ENCODE measurements around the gene NPNT.

Gene NPNT

DNA sequence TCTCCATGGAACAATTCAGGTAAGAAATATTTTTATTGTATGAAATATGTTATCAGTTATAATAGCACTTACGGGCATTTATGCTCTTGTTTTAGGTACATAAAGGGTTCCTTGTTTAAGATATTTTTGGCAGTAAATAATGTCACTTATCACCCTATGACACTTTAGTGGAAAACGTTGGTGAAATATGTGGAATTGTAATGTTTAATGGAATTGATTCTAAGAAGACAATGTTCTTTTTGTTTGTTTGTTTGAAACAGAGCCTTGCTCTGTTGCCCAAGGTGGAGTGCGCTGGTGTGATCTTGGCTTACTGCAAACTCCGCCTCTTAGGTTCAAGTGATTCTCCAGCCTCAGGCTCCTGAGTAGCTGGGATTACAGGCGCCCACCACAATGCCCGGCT, 17.4 kb downstream of the NPNT start:
- DNase-seq (ENCODE audit: low read depth in 3 of 3, low spot score in 1 of 3) = no peak

DNA sequence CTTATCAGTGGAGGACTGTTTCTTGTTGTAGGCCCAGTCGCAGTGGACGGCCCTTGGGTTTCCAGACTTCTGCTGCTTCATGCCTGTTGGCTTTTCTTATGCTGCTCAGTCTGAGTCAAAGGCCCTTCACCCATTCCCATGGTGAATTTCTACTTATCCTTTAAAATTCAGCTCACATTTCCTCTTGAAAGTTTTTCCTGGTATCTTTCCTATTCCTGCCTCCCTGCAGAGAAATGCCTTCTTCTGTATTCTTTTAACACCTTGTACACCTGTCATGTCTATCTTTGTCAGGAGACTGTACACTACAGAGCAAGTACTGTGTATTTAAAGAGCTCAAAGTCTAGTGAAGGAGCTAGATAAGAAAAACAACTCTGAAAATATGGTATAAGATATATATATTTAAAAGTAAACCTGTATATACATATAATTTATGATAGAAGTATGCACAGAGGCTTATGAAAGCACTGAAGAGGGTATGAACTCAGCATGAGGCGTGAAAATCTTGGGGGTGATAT, 22.0 kb downstream of the NPNT start:
- DNase-seq (ENCODE audit: low read depth in 3 of 3, low spot score in 1 of 3) = no peak

DNA sequence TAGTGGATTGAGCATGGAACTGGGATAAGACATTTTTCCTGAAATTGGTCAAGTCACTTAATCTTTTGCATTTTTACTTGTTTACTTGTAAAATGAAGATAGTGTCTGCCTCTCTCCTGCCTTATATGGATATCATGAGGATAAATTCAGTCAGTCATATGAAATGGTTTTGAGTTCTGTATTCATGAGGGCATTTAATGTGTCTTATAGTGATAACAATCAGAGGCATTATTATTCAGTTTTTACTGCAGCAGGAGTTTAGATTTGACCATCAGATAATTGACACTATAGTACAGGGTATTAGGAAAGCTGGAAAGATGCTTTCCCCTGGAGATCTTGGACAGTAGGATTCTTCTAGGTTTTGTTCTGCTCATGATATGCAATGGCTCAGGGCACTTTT, 26.0 kb downstream of the NPNT start:
- DNase-seq (ENCODE audit: low read depth in 3 of 3, low spot score in 1 of 3) = no peak

GRCh38 chr4:105923497-105924238, 28.4 kb downstream of the NPNT start:
- no peak for DNase-seq (ENCODE audit: low read depth in 3 of 3, low spot score in 1 of 3)

DNA sequence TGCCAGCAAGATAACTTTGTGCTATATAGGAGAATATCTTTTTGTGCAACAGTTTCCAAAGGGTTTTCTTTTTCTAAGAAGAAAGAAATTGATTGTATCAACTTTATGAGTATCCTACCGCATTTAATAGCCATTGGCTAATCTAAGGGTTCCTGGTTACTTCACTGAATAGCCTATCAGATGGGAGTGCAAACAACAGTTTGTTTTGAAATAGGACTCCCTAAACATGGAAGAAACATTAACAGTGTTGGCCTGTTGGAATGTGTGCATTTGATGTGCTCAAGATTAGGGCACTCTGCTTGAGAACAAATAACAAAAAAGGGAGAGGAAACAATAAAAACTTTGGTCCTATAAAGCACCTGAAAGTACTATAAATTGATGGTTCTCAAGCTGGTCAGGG, 29.1 kb downstream of the NPNT start:
- DNase-seq (ENCODE audit: low read depth in 3 of 3, low spot score in 1 of 3) = no peak

DNA sequence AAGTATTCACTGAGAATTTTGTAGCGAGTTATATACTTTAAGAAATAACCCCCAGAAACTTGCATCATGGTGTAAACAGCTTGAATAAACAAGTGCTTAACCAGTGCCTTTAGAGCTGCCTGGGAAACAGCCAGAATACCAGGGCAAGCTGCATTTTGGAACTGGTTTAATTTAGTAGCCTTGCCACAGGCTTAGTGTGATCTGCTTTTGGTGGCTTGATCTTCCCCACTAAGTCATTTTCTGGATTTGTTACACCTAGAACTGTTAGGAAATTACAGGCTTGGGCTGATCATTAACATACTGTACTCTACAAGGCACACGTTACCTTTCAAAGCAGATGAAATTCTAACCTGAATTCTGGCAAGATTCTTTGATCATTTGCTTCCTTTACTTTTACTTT, 35.4 kb downstream of the NPNT start:
- no peak for DNase-seq (ENCODE audit: low read depth in 3 of 3, low spot score in 1 of 3)

GRCh38 chr4:105933083-105933482, 37.8 kb downstream of the NPNT start:
- DNase-seq (ENCODE audit: low read depth in 3 of 3, low spot score in 1 of 3) = no peak

DNA sequence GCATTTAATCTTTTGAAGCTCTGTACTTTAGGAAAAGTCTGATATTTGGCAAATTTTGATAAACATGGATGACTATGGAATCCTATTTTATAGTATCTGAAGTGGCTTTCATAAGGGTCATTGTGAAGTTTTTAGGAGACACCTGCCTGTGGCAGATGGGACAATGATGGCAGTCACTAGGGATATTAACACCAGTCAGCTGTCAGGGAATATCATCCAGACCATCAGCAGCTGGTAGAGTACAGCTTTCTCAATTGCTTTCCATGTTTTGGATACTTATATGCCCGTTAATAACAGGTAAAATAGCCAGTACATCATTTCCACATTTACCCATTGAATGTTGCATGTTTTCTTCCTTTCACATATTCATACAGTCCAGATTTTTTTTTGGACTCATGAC, 39.1 kb downstream of the NPNT start:
- no peak for DNase-seq (ENCODE audit: low read depth in 3 of 3, low spot score in 1 of 3)

GRCh38 chr4:105936901-105937300, 41.6 kb downstream of the NPNT start:
- DNase-seq (ENCODE audit: low read depth in 3 of 3, low spot score in 1 of 3) = no peak

- no peak for DNase-seq (ENCODE audit: low read depth in 3 of 3, low spot score in 1 of 3)
Measured at GRCh38 chr4:105937759-105938158, 42.5 kb downstream of the NPNT start.

DNA sequence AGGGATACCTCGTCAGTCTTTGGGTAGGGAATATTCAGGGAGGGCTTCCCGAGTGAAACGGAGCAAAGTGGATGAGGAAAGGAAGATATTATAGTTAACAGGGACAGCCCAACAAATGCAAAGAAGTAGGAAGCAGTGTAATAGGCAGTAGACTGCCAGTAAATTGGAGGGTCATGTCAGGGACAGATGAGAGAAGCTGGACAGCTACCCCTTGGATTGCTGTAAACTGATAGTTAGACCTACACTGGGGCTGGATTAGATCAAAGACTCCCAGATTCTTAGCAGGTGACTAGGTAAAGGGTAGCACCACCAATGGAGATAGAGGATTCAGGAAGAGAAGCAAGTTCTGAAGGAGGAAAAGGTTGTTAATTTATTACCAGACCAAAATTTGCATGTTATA, 48.0 kb downstream of the NPNT start:
- DNase-seq (ENCODE audit: low read depth in 3 of 3, low spot score in 1 of 3) = no peak

- no peak for DNase-seq (ENCODE audit: low read depth in 3 of 3, low spot score in 1 of 3)
Measured at GRCh38 chr4:105944540-105944939, 49.3 kb downstream of the NPNT start.

- no peak for DNase-seq (ENCODE audit: low read depth in 3 of 3, low spot score in 1 of 3)
Measured at GRCh38 chr4:105946771-105947170, 51.5 kb downstream of the NPNT start.

DNA sequence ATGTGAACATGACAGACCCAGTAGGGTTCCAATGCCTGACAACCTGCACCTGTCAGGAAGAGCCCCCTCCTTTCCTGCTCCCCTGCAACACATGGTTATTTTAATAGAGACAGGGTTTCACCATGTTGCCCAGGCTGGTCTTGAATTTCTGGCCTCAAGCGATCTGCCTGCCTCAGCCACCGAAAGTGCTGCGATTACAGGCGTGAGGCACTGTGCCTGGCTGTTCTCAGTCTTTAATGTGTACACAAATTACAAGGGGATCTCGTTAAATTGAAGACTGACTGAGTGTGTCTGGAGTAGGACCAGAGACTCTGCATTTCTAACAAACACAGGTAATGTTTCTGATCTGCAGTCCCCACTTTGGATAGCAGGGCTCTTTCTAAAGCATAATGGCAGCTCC, 55.4 kb downstream of the NPNT start:
- no peak for DNase-seq (ENCODE audit: low read depth in 3 of 3, low spot score in 1 of 3)

GRCh38 chr4:105951198-105951597, 55.9 kb downstream of the NPNT start:
- no peak for DNase-seq (ENCODE audit: low read depth in 3 of 3, low spot score in 1 of 3)

DNA sequence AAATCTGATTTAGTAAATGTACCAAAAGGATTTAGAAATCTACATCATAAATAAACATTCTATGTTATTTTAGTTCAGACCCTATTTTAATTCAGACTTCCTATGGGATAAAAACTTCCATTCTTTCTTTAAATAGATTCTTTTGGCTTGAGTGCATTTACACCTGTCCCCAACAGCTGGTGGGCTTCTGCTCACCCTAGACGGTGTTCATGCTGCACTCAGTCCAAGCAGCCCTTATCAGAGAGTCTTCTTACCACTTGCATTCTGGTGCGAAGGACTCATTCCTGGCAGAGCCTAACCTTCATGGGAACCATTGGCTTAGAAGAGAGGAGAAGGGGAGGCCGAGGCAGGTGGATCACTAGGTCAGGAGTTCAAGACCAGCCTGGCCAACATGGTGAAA, 57.3 kb downstream of the NPNT start:
- no peak for DNase-seq (ENCODE audit: low read depth in 3 of 3, low spot score in 1 of 3)

DNA sequence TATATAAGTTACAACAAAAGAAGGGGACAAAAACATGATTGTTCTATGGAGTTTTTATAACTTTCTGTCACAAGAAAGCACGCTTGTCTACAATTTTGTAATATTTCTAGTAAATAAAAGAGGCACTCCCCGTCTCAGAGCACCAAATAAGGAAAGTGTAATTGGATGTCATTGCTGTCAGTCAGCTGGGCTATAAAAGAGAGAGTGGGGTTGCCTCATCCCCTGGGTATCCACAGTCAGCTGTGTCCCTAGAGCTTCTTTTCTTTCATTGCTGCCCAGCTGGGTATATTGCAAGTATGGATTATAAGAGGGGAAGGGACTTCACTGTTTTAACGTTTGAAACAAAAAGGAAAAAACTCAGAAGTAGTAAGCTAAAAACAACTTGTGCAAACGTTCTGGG, 61.3 kb downstream of the NPNT start:
- no peak for DNase-seq (ENCODE audit: low read depth in 3 of 3, low spot score in 1 of 3)

DNA sequence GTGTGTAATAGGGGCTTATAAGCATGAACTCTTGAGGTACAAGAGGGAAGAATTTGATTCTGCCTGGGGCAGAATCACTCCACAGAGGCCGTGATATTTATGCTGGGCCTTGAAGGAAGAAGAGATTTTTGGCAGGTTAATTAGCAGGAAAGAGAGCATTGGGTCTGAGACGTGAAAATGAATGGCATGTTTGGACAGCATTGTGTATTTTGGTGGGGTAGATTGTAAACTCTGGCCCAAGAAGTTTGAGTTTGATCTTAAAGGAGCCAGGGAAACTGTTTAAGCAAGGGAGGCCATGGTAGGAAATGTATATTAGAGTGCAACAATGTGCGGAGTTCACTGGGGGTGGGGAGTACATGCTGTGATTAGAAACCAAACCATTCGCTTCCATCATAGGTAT, 62.4 kb downstream of the NPNT start:
- no peak for DNase-seq (ENCODE audit: low read depth in 3 of 3, low spot score in 1 of 3)

DNA sequence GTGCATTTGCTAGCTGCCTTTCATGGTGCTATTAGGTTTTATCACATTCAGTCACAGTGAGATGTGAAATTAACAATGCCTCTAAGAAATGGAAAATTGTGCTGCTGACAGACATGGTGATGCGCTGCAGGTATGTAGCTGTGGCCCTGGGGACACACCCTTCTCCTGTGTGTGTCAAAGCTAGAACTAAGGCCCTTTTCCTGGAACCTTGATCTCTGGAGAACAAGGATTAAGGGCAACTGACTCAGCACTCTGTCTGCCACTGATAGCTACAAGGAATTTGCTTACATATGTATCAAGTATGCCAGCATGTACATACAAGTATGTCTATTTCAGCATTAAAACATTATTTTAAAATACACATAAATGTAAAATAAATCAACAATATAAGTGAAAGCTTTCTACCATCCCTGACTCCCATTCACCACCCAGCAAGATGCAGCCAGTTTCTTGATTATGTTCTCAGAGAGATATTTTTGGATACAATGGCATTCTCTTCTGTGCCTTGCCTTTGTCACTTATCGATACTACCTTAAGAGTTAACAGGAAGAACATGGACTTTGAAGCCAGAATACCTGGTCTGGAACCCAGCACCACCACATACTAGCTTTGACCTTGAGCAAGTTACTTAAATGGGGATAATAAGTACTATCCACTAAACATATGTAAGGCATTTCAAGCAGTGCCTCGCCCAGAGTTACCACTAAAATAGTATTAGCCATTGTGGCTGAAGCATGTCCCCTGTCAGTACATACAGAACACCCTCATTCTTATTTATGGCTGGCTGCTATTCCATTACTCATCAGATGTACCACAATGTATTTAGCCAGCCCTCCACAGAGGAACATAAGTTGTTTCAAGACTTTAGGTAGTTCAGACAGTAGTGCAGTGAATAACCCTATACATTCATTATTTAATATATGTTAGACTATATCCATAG, 68.5 kb downstream of the NPNT start:
- no peak for DNase-seq (ENCODE audit: low read depth in 3 of 3, low spot score in 1 of 3)

DNA sequence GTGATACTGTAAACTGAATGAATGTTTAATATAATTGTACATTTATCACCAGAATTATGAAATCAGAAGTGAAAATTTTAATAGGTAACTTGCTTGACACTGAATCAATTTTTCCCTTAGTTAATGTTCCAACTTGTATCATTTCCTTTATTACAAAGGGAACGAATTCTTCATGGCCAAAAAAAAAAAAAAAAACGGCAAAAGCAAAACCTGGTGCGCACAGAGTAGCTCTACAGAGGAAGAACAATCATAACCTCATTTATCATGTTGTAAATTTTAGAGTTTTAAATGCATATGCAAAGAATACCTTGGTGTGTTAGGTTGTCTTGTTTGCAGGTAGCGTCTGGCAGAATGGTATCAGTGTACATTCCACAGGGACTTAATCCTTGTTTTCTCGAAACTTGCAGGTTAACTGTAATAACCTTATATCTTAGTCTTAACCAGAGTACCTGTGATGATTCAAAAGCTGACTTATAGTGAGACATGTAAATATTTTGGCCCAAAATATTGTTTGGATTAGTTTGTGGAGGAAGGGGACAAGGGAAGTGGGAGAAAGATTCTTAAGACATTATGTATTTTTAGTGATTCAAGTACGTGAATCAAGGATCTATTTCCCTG, 70.0 kb downstream of the NPNT start:
- no peak for DNase-seq (ENCODE audit: low read depth in 3 of 3, low spot score in 1 of 3)

- DNase-seq (ENCODE audit: low read depth in 3 of 3, low spot score in 1 of 3) = no peak
Measured at GRCh38 chr4:105966051-105966450, 70.8 kb downstream of the NPNT start.
